Cardiac fibroblast (primary cell): ENCODE data around the gene MYL12B.

Experiments
- DNase-seq, 2 donors: peaks; one replicate each; pipeline versions ENCODE4 v3.0.0 to v3.0.0-alpha.2; 2010; ENCODE audit warnings: low read depth in 2 of 2
- H3K4me3 ChIP-seq, 2 donors: replicated peaks in 1 of 2; 1 replicate in 1 of 2; 2 replicates in 1 of 2; pipeline ENCODE4 v1.5.1; 2011; ENCODE audit warnings: low read depth in 2 of 2, low read length in 2 of 2, mild to moderate bottlenecking in 2 of 2, moderate library complexity in 1 of 2
- TF ChIP-seq, protein P1 (sequence below): IDR thresholded peaks from one replicate; pipeline ENCODE4 v1.5.1; 2011; ENCODE audit warnings: low read depth, mild to moderate bottlenecking, low read length, inconsistent platforms

MYL12B gene

DNA sequence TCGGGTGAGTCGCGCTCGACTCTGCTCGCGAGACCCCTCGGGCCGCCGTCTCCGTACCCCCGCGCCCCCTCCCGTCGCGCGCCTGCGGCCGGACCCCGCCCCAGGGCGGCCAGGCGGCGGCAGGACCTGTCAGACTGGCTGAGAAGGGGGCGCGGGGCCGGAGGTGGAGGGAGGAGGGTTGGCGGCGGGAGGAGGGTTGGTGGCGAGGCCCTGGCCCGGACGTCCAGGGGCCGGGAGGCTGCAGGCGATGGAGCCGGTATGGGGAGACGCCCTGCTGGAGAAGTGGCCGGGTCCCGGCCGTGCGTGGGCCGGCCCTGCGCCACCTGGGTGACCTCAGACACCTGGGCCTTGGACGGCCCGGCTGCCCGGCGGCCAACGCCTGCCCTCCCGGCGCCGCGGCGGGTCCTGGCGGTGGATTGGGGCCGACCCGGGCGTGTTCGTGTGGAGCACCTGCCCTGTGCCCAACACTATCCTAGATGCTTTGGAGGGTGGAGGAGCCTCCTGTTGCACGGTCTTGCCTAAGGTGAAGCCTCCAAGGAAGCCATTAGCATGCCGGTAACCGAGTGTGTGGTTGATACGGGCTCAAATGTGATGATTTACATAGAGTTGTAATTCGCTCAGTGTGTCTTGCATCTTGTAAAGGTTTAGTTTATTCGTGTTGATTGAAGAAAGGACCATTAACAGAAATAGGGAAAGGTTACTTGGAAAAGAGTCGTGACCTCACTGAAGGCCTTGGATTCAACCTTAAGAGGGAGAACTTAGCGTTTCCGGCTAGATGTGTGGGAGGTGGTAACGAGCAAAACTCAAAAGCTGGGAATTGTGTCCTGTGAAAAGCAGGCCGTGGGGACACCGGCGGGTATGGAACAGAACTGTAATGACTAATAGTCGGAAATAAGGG is 550 bp downstream of the MYL12B start:
- H3K4me3 ChIP-seq, result peak overlapping the region; percentile 79 to 80
- TF ChIP-seq, protein P1, sequence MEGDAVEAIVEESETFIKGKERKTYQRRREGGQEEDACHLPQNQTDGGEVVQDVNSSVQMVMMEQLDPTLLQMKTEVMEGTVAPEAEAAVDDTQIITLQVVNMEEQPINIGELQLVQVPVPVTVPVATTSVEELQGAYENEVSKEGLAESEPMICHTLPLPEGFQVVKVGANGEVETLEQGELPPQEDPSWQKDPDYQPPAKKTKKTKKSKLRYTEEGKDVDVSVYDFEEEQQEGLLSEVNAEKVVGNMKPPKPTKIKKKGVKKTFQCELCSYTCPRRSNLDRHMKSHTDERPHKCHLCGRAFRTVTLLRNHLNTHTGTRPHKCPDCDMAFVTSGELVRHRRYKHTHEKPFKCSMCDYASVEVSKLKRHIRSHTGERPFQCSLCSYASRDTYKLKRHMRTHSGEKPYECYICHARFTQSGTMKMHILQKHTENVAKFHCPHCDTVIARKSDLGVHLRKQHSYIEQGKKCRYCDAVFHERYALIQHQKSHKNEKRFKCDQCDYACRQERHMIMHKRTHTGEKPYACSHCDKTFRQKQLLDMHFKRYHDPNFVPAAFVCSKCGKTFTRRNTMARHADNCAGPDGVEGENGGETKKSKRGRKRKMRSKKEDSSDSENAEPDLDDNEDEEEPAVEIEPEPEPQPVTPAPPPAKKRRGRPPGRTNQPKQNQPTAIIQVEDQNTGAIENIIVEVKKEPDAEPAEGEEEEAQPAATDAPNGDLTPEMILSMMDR, result no peak
- DNase-seq, result peak; percentile 45 to 52

DNA sequence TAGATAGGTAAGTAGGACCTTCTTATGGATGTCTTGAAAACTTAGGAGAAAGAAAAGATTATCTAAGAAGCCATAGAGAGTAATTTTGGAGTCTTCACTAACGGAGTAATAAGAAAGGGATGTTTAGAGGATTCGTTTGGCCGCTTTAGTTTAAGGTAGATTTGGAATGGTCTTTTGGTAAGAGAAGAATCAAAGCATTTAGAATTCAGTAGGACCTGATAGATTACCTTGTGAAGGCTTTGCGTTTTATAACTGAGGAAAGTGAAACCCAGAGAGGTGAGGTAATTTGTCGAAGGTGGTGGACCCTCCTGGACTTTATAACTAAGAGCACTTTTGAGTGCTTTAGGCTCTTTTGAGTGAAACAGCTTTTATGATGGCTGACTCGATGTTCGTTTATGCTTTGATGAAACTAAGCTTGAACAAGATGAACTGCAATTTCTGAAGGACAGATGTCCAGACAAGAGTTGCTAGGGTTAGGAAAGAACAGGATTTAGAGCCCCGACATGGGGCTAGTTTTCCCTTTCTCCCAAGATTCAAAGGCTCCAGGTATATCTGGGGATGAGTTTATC is 1.3 kb downstream of the MYL12B start:
- DNase-seq, result no peak
- TF ChIP-seq, protein P1, result no peak
- H3K4me3 ChIP-seq, result peak overlapping the region; percentile 79 to 80

DNA sequence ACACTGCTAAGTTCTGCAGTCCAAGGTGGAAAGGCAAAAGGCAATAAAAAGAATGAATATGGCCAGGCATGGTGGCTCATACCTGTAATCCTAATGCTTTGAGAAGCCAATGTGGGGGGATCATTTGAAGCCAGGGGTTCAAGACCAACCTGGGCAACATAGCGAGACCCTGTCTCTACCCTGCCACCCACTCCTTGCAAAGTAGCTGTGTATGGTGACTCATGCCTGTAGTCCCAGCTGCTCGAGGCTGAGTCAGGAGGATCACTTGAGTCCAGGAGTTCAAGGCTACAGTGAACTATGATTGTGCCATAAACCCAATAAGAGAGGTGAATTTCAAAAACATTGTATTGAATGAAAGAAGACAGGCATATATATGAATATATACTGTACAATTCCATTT is 2.4 kb downstream of the MYL12B start:
- peak overlapping the region in 1 of 2 donors; percentile 4 for H3K4me3 ChIP-seq
- TF ChIP-seq, protein P1, result no peak
- DNase-seq, result no peak

DNA sequence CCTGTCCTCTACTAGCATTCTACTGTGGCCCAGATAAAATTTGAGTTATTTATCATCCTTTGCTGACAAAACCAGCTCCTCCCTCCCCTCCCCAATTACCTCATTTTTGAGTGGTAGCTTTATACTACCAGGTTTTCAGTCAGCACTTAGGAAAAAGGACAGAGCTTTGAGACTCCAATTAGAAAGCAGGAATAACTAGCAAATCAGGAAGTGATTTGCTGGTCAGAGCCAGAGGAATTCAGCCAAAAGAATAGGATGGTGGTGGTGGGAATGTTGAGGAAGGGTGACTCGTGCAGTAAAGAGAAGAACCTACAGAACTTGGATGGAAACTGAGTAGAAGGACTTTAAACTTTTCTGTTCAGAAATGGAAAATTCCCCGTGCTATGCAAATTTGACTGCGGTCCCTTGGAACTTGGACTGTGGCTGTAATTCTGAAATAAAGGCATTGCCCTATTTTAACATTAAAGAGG is 3.7 kb downstream of the MYL12B start:
- TF ChIP-seq, protein P1, result no peak
- H3K4me3 ChIP-seq, result no peak overlapping the region
- peak in 1 of 2 donors; percentile 40 for DNase-seq

DNA sequence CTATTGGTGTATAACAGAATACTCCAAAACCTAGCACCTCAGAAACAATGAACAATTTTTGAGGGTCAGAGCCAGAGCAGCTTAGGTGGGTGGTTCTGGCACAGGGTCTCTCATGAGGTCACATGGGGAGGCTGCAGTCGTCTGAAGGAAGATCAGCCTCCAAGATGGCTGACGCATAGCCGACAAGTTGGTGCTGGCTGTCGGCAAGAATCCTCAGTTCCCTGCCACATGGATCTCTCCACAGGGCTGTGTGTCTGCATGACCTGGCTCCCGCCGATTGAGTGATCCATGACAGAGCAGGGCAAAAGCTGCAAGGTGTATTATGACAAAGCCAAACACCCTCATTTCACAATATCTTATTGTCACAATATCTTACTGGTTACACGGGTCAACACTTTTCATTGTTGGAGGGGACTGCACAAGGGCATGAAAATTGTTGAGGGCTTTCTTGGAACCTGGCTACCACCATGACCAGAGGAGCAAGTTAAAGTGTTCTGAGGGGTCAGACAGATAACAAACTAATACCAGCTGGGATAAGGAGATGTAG is 4.2 kb downstream of the MYL12B start:
- no peak overlapping the region for H3K4me3 ChIP-seq
- no peak for DNase-seq
- TF ChIP-seq, protein P1, result no peak

DNA sequence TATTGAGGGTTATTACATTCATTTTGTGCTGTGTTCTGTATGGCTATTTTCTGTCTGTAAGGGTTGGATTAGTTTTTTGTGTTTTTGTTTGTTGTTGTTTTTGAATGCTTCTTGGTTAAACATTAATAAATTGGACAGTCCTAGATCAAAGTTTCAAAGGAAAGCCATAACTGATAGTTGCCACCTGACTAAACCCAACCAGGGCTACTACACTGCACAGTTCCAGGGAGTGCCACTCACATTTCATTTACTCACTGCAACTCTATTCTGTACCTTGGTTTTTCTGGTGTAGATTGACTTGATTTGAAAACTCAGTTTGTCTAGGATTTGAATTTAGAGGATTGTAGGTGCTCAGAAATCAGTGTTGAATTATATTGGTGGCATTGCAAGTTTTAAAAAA is 6.4 kb downstream of the MYL12B start:
- TF ChIP-seq, protein P1, result no peak
- H3K4me3 ChIP-seq, result no peak overlapping the region
- DNase-seq, result no peak
